Activated naive CD4-positive, alpha-beta T cell treated with anti-CD3 and anti-CD28 coated beads, Interleukin-2, amount 50 U/mL, for 72 hours (primary cell): ENCODE results near the gene ASH1L. TPM values are rescaled to one million over a fixed set of nuclear protein-coding genes. Genes with fewer than 3 reads are reported as not detected.

Experiments
- ATAC-seq, 2 donors: fragments of 150-1000 bp; cut with Tn5 transposase; 2 replicates each; pipeline ENCODE4 v1.10.0; 2021; ENCODE audit warnings: mild to moderate bottlenecking in 2 of 2, moderate library complexity in 2 of 2
- DNase-seq, 2 donors: peaks; one replicate each; pipeline ENCODE4 v3.0.0; 2021 to 2022; ENCODE audit warnings: low spot score in 2 of 2
- H3K27ac Mint-ChIP-seq, 2 donors: one replicate each; pipeline ENCODE4 v1.8.0; 2022; ENCODE audit warnings: mild to moderate bottlenecking in 2 of 2, mixed read lengths in 2 of 2
- H3K36me3 Mint-ChIP-seq, 2 donors: one replicate each; pipeline ENCODE4 v1.8.0; 2022; ENCODE audit warnings: mixed read lengths in 2 of 2
- H3K9me3 Mint-ChIP-seq, 2 donors: one replicate each; pipeline ENCODE4 v1.8.0; 2022; ENCODE audit warnings: mixed read lengths in 2 of 2
- total RNA-seq, 2 donors: library from RNA; stranded (reverse); gene quantifications; one replicate each; pipeline ENCODE4 v1.2.3, GENCODE V29; 2022

The ASH1L gene
- total RNA-seq, 2 donors from 2014 or later: 43.0 to 69.4 TPM

DNA sequence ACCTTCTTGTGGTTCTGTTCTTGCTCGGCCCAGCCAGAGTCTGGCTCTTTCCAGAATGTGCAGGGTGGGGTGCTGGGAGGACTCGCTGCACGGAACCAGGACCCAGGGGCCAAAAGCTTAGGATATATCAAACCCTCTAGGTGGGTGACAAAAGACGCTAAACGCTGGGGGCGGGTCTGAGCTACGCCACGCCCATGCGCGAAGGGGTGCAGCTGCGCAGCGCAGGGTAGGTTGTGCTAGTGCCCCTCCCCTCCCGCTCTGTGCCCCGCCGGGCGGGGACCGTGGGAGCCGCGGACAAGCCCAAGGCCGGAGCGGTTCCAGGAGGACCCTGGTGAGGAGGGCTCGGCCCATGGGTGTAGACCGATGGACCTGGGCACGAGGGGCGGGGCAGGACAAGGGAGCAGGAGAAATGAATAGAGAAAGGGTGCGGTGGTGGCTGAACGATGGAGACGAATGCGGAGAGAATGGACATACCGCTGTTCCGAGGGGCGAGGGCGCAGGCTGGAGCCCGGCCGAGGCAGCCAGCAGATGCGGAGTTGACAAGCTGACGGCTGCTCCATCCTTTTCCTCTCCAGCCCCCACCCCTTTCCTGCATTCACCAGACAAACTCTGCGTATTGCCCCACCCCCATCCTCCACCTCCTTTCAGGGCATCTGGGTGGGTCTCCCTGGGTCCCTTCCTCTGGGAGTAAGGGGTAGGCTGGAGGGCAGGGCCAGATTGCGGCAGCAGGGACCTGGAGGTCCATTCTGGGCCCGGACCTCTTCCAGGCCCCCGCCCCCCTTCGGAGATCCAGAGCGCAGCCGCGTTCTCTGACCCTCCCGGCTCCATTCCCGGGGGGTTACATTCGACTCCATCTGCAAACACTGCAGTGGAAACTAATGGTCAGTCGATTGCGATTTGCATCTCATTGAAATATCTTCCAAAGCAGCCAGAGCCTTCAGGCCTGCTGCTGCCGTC lies 241.7 kb downstream of the ASH1L start, which contains the start of gene RUSC1:
Gene RUSC1, plus strand, starts transcription at position 234 of the 957 bp plus-strand sequence. CDS start 880 bp downstream, outside the sequence.
- ATAC-seq (peak in 1 of 2 donors; percentile 44), DNase-seq (peak; percentile 65 to 84)
- peak within 1 kb of the TSS; percentile 26 to 74 for H3K27ac Mint-ChIP-seq
- H3K9me3 Mint-ChIP-seq: no peaks in the 10 kb centered on the region
- peaks cover 0 to 4% of the 10 kb centered on the region in 2 donors for H3K36me3 Mint-ChIP-seq

DNA sequence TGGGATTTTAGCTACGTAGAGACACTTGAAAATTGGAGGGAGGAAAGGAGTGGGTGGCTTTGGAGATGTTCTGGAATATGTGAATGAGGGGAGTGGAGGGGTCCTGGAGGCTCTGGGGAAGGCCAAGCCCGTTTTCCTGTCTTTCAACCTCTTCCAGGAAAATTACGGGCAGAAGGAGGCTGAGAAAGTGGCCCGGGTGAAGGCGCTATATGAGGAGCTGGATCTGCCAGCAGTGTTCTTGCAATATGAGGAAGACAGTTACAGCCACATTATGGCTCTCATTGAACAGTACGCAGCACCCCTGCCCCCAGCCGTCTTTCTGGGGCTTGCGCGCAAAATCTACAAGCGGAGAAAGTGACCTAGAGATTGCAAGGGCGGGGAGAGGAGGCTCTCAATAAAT lies 242.4 kb downstream of the ASH1L start:
- ATAC-seq (no peak), DNase-seq (no peak)
- H3K9me3 Mint-ChIP-seq: no peaks in the 10 kb centered on the region
- H3K36me3 Mint-ChIP-seq: peaks cover 0 to 4% of the 10 kb centered on the region in 2 donors
- peak overlapping the region in 1 of 2 donors; percentile 38 for H3K27ac Mint-ChIP-seq

DNA sequence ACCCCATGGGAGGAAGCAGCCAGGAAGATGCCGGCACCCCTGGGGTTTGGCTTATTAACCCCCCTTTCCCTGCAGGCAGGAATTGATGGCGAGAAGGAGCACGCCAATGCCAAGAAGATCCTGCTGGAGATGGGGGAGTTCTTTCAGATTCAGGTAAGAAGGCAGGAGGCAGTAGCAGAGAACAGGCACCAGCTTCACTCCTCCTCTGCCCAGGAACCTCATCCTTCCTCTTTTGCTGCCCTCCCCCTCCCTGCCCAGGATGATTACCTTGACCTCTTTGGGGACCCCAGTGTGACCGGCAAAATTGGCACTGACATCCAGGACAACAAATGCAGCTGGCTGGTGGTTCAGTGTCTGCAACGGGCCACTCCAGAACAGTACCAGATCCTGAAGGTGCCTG lies 243.1 kb downstream of the ASH1L start:
- DNase-seq (no peak), ATAC-seq (no peak)
- H3K36me3 Mint-ChIP-seq: peaks cover 0 to 4% of the 10 kb centered on the region in 2 donors
- H3K27ac Mint-ChIP-seq: peak overlapping the region in 1 of 2 donors; percentile 9
- H3K9me3 Mint-ChIP-seq: no peaks in the 10 kb centered on the region

- no peak for ATAC-seq
- Mint-ChIP-seq H3K36me3 (peaks cover 0 to 4% of the 10 kb centered on the region in 2 donors), H3K9me3 (no peaks in the 10 kb centered on the region), H3K27ac (peak overlapping the region in 1 of 2 donors; percentile 30)
- DNase-seq: no peak
These were observed 244.5 kb downstream of the ASH1L start for GRCh38 chr1:155318082-155318481.

DNA sequence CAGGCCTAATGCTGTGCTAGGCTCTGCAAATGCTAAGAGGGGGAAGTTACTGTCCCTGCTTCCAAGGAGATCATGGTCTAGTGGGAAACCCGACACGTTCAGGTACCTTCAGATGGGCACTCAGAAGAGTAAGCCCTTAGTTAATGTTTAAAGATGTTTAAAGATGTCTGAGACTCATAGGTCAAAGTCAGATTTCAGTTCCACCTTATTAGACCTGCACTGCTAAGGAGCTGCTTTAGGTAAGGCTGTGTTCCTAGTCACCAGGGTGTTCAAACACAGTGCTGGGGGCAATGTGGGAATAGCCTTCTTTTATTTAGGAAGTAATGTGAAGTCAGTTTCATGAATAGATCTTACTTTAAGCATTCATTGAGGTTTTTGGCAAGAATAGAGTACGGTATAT lies 245.7 kb downstream of the ASH1L start:
- ATAC-seq (no peak), DNase-seq (no peak)
- H3K9me3 Mint-ChIP-seq: no peaks in the 10 kb centered on the region
- H3K27ac Mint-ChIP-seq: no peak overlapping the region
- H3K36me3 Mint-ChIP-seq: peaks cover 4 to 8% of the 10 kb centered on the region in 2 donors

- DNase-seq (no peak), ATAC-seq (no peak)
- Mint-ChIP-seq H3K36me3 (peaks cover 19 to 41% of the 10 kb centered on the region in 2 donors), H3K27ac (peak overlapping the region in 1 of 2 donors; percentile 92), H3K9me3 (no peaks in the 10 kb centered on the region)
These were observed 249.3 kb downstream of the ASH1L start for GRCh38 chr1:155313261-155313660.

DNA sequence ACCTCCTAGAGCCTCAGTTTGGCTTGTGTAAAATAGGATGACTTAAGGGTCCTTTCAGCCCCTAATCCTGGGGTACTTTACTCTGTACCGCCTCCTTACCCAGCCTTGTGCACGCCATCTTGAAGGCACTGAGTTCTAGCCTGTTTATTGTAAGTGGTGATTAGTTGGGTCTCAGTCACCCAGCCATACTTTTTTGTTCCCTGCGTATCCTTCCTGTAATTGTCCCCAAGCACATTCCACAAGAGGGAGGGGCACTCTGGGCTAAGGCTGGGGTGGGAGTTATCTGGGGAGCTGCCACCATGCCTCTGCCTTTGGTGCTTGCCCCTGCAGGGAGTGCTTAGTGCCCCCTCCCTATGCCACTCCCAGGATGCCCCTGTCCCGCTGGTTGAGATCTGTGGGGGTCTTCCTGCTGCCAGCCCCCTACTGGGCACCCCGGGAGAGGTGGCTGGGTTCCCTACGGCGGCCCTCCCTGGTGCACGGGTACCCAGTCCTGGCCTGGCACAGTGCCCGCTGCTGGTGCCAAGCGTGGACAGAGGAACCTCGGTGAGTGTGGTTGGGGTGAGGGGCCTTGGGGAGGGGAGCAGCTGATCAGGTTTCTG lies 253.1 kb downstream of the ASH1L start:
- Mint-ChIP-seq H3K27ac (peak overlapping the region; percentile 99), H3K36me3 (peaks cover 19 to 41% of the 10 kb centered on the region in 2 donors), H3K9me3 (no peaks in the 10 kb centered on the region)
- ATAC-seq (no peak), DNase-seq (no peak)

DNA sequence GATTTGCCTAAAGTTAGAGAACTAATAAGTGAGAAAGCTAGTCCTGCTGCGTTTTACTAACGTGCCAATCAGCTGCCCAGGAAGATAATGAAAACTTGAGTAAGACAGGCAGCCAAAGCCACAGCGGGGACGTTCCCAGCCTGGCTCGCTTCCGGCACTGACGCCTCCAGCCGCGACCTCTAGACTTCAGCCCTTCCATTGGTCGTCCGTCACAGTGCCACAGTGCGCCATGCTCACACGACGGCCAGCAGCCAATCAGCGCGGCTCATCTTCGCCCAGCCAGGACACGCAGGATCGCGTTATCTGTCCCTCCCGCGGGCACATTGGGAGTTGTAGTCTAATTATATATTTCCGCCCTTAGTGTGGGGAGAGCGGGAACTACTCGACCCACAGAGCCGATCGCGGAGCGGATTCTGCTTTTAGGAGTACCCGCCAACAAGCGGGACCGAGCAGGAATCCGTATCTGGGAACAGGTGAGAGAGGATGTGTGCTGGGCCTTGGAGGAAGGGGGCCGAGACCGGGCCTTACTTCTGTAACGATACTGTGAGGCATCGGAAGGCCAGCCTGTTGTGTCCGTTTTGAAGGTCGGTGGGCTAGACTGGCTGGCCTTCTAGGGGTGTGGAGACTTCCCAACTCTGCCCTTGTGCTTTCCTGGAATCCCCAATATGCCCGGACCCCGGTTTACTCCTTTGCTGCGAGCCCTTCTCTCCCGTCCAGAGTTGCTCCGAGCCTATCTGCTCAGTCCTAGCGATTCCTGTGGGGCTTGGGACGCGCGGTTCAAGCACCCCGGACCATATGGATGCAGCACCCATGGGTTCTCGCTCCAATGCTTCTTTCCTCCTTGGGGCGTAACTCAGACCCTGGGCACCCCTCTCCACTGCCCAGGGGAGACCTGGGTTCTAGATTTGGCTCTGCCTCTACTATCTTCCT lies 253.8 kb downstream of the ASH1L start, which contains the start of gene FDPS:
Gene FDPS, plus strand, starts transcription at position 374 of the 930 bp plus-strand sequence. CDS start 924 bp downstream, outside the sequence.
- peak; percentile 93 to 99 for DNase-seq
- peak; percentile 97 to 99 for ATAC-seq
- H3K9me3 Mint-ChIP-seq: no peaks in the 10 kb centered on the region
- H3K36me3 Mint-ChIP-seq: peaks cover 19 to 41% of the 10 kb centered on the region in 2 donors
- peak within 1 kb of the TSS; percentile 99 for H3K27ac Mint-ChIP-seq

DNA sequence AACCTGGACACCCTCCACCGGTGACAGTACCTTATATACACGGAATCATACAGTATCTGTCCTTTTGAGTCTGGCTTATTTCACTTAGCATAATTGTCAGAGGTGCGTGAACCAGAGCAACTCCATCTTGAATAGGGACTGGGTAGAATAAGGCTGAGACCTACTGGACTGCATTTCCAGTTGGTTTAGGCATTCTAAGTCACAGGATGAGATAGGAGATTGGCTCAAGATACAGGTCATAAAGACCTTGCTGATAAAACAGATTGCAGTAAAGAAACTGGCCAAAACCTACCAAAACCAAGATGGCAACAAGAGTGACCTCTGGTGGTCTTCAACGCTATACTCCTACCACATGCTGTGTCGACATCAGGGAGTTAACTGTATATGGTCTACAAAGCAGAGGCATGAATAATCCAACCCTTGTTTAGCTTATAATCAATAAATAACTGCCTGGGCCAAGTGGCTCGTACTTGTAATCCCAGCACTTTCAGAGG lies 255.3 kb downstream of the ASH1L start:
- DNase-seq (no peak), ATAC-seq (no peak)
- Mint-ChIP-seq H3K27ac (peak overlapping the region in 1 of 2 donors; percentile 99), H3K36me3 (peaks cover 19 to 37% of the 10 kb centered on the region in 2 donors), H3K9me3 (no peaks in the 10 kb centered on the region)

DNA sequence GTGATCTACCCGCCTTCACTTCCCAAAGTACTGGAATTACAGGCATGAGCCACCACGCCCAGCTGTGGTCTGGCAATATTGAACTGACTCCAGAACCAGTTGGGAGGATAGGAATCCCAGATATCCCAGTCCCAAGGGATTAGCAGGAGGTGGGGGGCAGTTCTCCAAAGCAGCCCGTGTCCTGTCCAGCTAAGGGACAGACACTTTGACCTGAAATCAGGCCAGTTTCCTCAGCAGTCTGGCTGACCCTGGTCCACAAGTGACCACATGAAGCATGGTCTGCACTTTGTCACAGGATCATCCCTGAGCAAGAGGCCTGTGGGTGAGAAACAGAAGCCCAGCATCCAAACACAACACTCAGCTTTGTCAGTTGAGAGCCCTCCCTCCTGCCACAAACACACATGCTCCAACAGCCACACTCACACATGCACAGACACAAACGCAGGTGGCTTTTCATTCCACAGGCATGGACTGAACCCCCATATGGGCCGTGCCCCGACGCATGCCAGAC lies 256.7 kb downstream of the ASH1L start:
- DNase-seq (no peak), ATAC-seq (no peak)
- peak overlapping the region in 1 of 2 donors; percentile 13 for H3K27ac Mint-ChIP-seq
- no peaks in the 10 kb centered on the region for H3K9me3 Mint-ChIP-seq
- peaks cover 19 to 23% of the 10 kb centered on the region in 2 donors for H3K36me3 Mint-ChIP-seq

GRCh38 chr1:155304558-155305063 lies 258.0 kb downstream of the ASH1L start:
- no peak for DNase-seq
- ATAC-seq: no peak
- Mint-ChIP-seq H3K36me3 (peaks cover 10 to 11% of the 10 kb centered on the region in 2 donors), H3K9me3 (no peaks in the 10 kb centered on the region), H3K27ac (peak overlapping the region in 1 of 2 donors; percentile 41)

DNA sequence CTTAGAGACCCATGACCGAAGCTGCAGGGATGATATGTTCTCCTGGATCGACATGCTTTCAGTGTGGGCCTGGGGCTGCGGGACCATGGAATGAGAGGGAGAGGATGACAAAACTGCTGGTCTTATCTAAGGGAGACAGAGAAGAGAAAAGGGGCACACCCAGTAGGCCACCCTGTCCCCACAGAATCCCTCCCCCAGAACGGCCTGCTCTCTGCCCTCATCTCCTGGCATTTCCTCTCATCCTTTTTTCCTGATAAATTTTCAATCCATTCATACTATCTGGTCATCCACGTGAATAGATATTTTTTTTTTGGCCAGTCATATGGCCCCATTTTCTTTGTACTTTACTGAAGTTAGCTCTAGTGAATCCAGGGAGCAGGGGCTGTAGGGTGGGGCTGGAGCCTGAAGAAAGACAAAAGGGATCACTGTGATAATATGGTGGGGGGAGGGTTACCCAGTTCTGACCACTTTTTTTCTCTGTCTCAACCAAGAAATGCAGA lies 261.2 kb downstream of the ASH1L start, which contains the start of gene PKLR:
Gene PKLR, minus strand, starts transcription at position 97 of the 500 bp plus-strand sequence. Its CDS starts 43 bp downstream, at position 54.
- ATAC-seq (no peak), DNase-seq (no peak)
- Mint-ChIP-seq H3K36me3 (no peaks in the 10 kb centered on the region), H3K27ac (peak within 1 kb of the TSS in 1 of 2 donors; percentile 23), H3K9me3 (no peaks in the 10 kb centered on the region)

DNA sequence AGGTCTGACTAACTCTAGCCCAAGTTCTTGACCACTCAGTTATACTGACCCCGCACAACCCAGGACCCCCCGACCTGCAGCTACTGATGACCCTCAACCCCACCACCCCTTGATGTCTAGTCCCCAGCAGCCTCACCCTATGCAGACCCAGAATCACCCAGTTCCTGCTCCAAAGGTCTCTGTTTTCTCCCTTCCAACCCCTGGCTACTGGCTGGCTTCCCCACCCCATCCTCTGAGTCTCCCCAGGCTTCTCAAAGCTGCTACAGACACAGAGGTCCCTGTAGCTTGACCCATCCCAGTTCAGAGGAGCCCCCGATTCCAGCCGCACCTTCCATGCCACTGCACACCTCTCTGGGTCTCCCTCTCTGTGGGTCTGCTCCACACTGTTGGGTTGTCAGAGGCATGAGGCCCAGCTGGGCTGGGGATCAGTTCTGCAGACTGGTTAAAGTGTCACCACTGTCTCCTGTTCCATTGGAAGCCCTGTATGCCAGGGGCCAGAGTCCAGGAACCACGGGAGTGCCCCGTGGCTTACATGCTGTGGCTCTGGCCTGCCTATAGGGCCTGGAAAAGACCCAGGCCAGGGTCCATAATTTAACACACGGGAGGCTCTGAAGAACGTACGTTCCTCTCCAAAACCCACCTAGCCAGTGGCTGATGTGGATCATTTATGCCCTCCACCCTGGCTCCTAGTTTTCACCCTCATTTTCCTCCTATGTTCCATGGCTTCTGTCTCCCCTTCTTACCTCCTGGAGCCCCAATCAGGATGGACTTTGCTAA lies 261.9 kb downstream of the ASH1L start:
- Mint-ChIP-seq H3K36me3 (no peaks in the 10 kb centered on the region), H3K27ac (peak overlapping the region in 1 of 2 donors; percentile 23), H3K9me3 (no peaks in the 10 kb centered on the region)
- ATAC-seq (no peak), DNase-seq (no peak)

DNA sequence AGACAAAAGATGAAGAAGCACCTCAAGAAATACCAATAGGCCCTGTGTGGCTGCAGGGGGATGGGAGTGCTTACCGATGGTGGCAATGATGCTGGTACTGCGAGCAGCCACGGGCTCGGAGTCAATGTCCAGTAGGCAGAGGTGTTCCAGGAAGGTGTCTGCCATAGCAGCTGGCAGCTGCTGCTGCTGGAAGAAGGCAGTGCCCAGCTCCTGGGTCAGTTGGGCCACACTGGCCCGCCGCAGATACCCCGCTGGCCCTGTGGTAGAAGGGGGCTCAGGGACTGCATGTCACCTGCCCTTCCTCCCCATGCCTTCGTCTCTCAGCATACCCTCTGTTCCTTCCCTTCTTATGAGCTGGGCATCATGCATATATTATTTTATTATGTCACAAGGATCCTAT lies 262.6 kb downstream of the ASH1L start:
- no peaks in the 10 kb centered on the region for H3K36me3 Mint-ChIP-seq
- ATAC-seq (no peak), DNase-seq (no peak)
- H3K27ac Mint-ChIP-seq: no peak overlapping the region
- H3K9me3 Mint-ChIP-seq: no peaks in the 10 kb centered on the region

- Mint-ChIP-seq H3K27ac (no peak overlapping the region), H3K36me3 (no peaks in the 10 kb centered on the region), H3K9me3 (no peaks in the 10 kb centered on the region)
- DNase-seq: no peak
- no peak for ATAC-seq
These were observed 265.2 kb downstream of the ASH1L start for GRCh38 chr1:155297384-155297783.
